ENCODE data around the gene SLC25A21.

DNA sequence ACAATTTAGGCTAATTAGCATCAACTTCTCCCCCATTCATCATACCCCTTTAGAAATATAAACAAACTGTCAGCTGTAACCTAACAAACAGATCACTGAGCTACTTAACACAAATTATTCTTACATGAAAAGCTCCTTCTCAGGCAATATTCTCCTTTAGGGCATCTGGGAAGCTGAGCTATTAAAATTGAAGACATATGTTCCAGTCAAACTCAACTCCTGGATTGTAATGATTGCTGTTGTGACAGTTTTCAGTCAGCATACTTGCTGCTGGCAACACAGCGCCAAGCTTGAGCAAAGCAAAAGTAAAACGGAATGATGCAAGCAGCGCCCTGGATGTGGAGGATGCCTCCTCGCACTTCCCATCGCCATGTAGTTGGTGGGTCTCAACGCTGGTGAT lies 82.4 kb downstream of the SLC25A21 start:
- TF ChIP-seq ARNTL (CRISPR knock-in tag; IDR thresholded peaks at IDR 0.05; ENCODE audit: borderline replicate concordance, low read depth) (no peak), SNAI2 (CRISPR knock-in tag; IDR thresholded peaks at IDR 0.05) (no peak), ZFP3 (CRISPR knock-in tag; IDR thresholded peaks at IDR 0.05) (no peak)
